ENCODE measurements around the gene CHKB. TPM values are rescaled to one million over a fixed set of nuclear protein-coding genes. Genes with fewer than 3 reads are reported as not detected.

The CHKB gene
- polyA plus RNA-seq, 1 experiment: 22.5 TPM

- Histone ChIP-seq H3K9me3 (ENCODE audit: control insufficient read depth, insufficient read depth, low read length) (no peaks in the 10 kb centered on the region; the same call in 1 of the 2 replicates), H3K27ac (ENCODE audit: low read depth, low read length) (no peak overlapping the region), H3K4me3 (ENCODE audit: low read depth, low read length) (no peak overlapping the region), H3K27me3 (ENCODE audit: control insufficient read depth, insufficient read depth, low read length) (peaks cover 64% of the 10 kb centered on the region)
- no peak for DNase-seq (ENCODE audit: low read depth, low spot score)
- CTCF ChIA-PET: no interaction called here
- POLR2A ChIA-PET: no interaction called here
- no peak for TF ChIP-seq CTCF (IDR thresholded peaks at IDR 0.05; ENCODE audit: low read depth, low read length)
Measured at GRCh38 chr22:50607659-50608020, 25.0 kb upstream of the CHKB start.

GRCh38 chr22:50606946-50607658 is 24.5 kb upstream of the CHKB start:
- POLR2A ChIA-PET: no interaction called here
- TF ChIP-seq CTCF (IDR thresholded peaks at IDR 0.05; ENCODE audit: low read depth, low read length): no peak
- CTCF ChIA-PET: no interaction called here
- no peak for DNase-seq (ENCODE audit: low read depth, low spot score)
- H3K4me3 ChIP-seq (ENCODE audit: low read depth, low read length): no peak overlapping the region
- H3K27ac ChIP-seq (ENCODE audit: low read depth, low read length): no peak overlapping the region
- peaks cover 66% of the 10 kb centered on the region for H3K27me3 ChIP-seq (ENCODE audit: control insufficient read depth, insufficient read depth, low read length)
- no peaks in the 10 kb centered on the region; the same call in 1 of the 2 replicates for H3K9me3 ChIP-seq (ENCODE audit: control insufficient read depth, insufficient read depth, low read length)

GRCh38 chr22:50606165-50606945 is 23.7 kb upstream of the CHKB start:
- POLR2A ChIA-PET: no interaction called here
- H3K27me3 ChIP-seq (ENCODE audit: control insufficient read depth, insufficient read depth, low read length): peaks cover 68% of the 10 kb centered on the region

GRCh38 chr22:50605613-50606074 is 23.0 kb upstream of the CHKB start:
- Histone ChIP-seq H3K27me3 (ENCODE audit: control insufficient read depth, insufficient read depth, low read length) (peaks cover 68% of the 10 kb centered on the region), H3K27ac (ENCODE audit: low read depth, low read length) (no peak overlapping the region), H3K9me3 (ENCODE audit: control insufficient read depth, insufficient read depth, low read length) (no peaks in the 10 kb centered on the region; the same call in 1 of the 2 replicates), H3K4me3 (ENCODE audit: low read depth, low read length) (no peak overlapping the region)
- no peak for TF ChIP-seq CTCF (IDR thresholded peaks at IDR 0.05; ENCODE audit: low read depth, low read length)
- POLR2A ChIA-PET: no interaction called here
- no peak for DNase-seq (ENCODE audit: low read depth, low spot score)
- CTCF ChIA-PET: no interaction called here

More at GRCh38 chr22:50606165-50606945, 23.7 kb upstream of the CHKB start:
- DNase-seq (ENCODE audit: low read depth, low spot score): no peak
- Histone ChIP-seq H3K9me3 (ENCODE audit: control insufficient read depth, insufficient read depth, low read length) (no peaks in the 10 kb centered on the region; the same call in 1 of the 2 replicates), H3K27ac (ENCODE audit: low read depth, low read length) (no peak overlapping the region), H3K4me3 (ENCODE audit: low read depth, low read length) (no peak overlapping the region)
- TF ChIP-seq CTCF (IDR thresholded peaks at IDR 0.05; ENCODE audit: low read depth, low read length): 0 out of 2 replicates have a peak, but pooled peaks have one; percentile 3
- CTCF ChIA-PET: no interaction called here

Measured in AG04450 (cell line).